GM12878 (cell line): ENCODE results near the gene SPOP. TPM values are rescaled to one million over a fixed set of nuclear protein-coding genes. Genes with fewer than 3 reads are reported as not detected.

Source experiments
- ATAC-seq: fragments of 200-7000 bp; cut with Tn5 transposase; 3 replicates; pipeline ENCODE4 v1.9.1; 2020; ENCODE audit warnings: mild to moderate bottlenecking, moderate library complexity
- BruUV-seq: library from RNA; stranded (reverse); fragments of 400-500 nt; replicated peaks from 2 replicates; lab custom pipeline; 2021; lab: Mats Ljungman, UMichigan
- CTCF ChIA-PET: fragments of 300-600 bp; sonication (Branson Sonifier 250); formaldehyde crosslinking; extraction: SDS; loops from one replicate; lab custom pipeline; 2021; ENCODE audit warnings: inconsistent platforms; lab: Yijun Ruan, JAX
- POLR2A ChIA-PET: fragments of 350-600 bp; formaldehyde crosslinking; extraction: SDS; loops from one replicate; lab custom pipeline; 2021; ENCODE audit warnings: inconsistent platforms; lab: Charles Lee
- RAD21 ChIA-PET: fragments of 300-600 bp; sonication (Branson Sonifier 250); formaldehyde crosslinking; loops from one replicate; lab custom pipeline; 2023; ENCODE audit warnings: antibody characterized with exemption; ENCODE audit not compliant: unreplicated experiment; lab: Charles Lee
- SMC1A ChIA-PET: fragments of 300-600 bp; sonication (Branson Sonifier 250); formaldehyde crosslinking; loops from one replicate; lab custom pipeline; 2023; ENCODE audit not compliant: unreplicated experiment, uncharacterized antibody; lab: Charles Lee
- DNase-seq: peaks from one replicate; pipeline ENCODE4 v3.0.0-alpha.2; 2011; ENCODE audit warnings: low read depth, low spot score
- FAIRE-seq: peaks from 3 replicates; lab custom pipeline; 2011; peaks lifted over from hg19 to GRCh38; lab: Jason Lieb, UNC
- H2AFZ ChIP-seq: 2 replicates; pipeline ENCODE4 v1.6.0; 2011; ENCODE audit warnings: low read depth, low read length, control low read depth; ENCODE audit not compliant: control insufficient read depth
- H3K27ac ChIP-seq: 2 replicates; pipeline ENCODE4 v1.5.1; 2011; ENCODE audit warnings: control low read depth; ENCODE audit not compliant: control insufficient read depth, insufficient read depth
- H3K27me3 ChIP-seq, 2 experiments: replicated peaks in 1 of 2; 2 replicates each; pipeline versions ENCODE4 v1.6.0 to v1.6.1; 2011; ENCODE audit warnings: low read length in 1 of 2; ENCODE audit not compliant: control insufficient read depth in 2 of 2, insufficient read depth in 2 of 2
- H3K36me3 ChIP-seq, 2 experiments: 2 replicates each; pipeline ENCODE4 v1.5.1; 2011; ENCODE audit warnings: low read length in 1 of 2; ENCODE audit not compliant: control insufficient read depth in 2 of 2, insufficient read depth in 2 of 2
- H3K4me1 ChIP-seq: 2 replicates; pipeline ENCODE4 v1.6.1; 2011; ENCODE audit warnings: mild to moderate bottlenecking, low read length, moderate library complexity, mixed read lengths; ENCODE audit not compliant: control insufficient read depth, insufficient read depth
- H3K4me2 ChIP-seq: 2 replicates; pipeline ENCODE4 v1.6.0; 2011; ENCODE audit warnings: control low read depth; ENCODE audit not compliant: control insufficient read depth, insufficient read depth
- H3K4me3 ChIP-seq: fragments of 200-600 bp; sonication (generic); 2 replicates; pipeline ENCODE4 v1.5.1; 2016
- H3K79me2 ChIP-seq: 2 replicates; pipeline ENCODE4 v1.6.0; 2011; ENCODE audit warnings: low read length; ENCODE audit not compliant: control insufficient read depth, insufficient read depth
- H3K9ac ChIP-seq: 2 replicates; pipeline ENCODE4 v1.8.0; 2011; ENCODE audit warnings: low read length, control low read depth, mixed read lengths; ENCODE audit not compliant: control insufficient read depth, insufficient read depth
- H3K9me3 ChIP-seq: replicated peaks from 3 replicates; pipeline ENCODE4 v1.5.1; 2011; ENCODE audit warnings: mild to moderate bottlenecking, low read length; ENCODE audit not compliant: control insufficient read depth, insufficient read depth
- H4K20me1 ChIP-seq: 2 replicates; pipeline ENCODE4 v1.6.0; 2011; ENCODE audit not compliant: control insufficient read depth, insufficient read depth
- CBFB ChIP-seq: IDR thresholded peaks from 2 replicates; pipeline ENCODE4 v1.6.1; 2016; ENCODE audit warnings: antibody characterized with exemption, low read depth
- IKZF2 ChIP-seq, 2 experiments: fragments of 450-650 bp; IDR thresholded peaks; 2 replicates each; pipeline ENCODE4 v1.6.1; 2017; ENCODE audit warnings: mild to moderate bottlenecking in 2 of 2, moderate library complexity in 2 of 2
- IRF4 ChIP-seq: IDR thresholded peaks from 2 replicates; pipeline ENCODE4 v1.6.1; 2011; ENCODE audit warnings: low read depth, low read length
- MEF2B ChIP-seq: fragments of 450-650 bp; IDR thresholded peaks from 2 replicates; pipeline ENCODE4 v1.6.1; 2018; ENCODE audit warnings: mild to moderate bottlenecking, moderate library complexity; ENCODE audit not compliant: partially characterized antibody, poor library complexity, severe bottlenecking
- MYB ChIP-seq: fragments of 150-350 bp; IDR thresholded peaks from 2 replicates; pipeline ENCODE4 v1.6.1; 2014; ENCODE audit warnings: mild to moderate bottlenecking, low read depth, low read length, borderline replicate concordance
- NFIC ChIP-seq: IDR thresholded peaks from 2 replicates; pipeline ENCODE4 v1.6.1; 2012; ENCODE audit warnings: low read depth, mild to moderate bottlenecking, inconsistent platforms, low read length, moderate library complexity
- RAD51 ChIP-seq: fragments of 450-650 bp; IDR thresholded peaks from 2 replicates; pipeline ENCODE4 v1.6.1; 2016; ENCODE audit warnings: moderate library complexity, mild to moderate bottlenecking, inconsistent platforms
- SIN3A ChIP-seq: IDR thresholded peaks from 2 replicates; pipeline ENCODE4 v1.6.1; 2012; ENCODE audit warnings: low read depth, low read length, improper control_type of control experiment
- SMAD1 ChIP-seq: fragments of 450-650 bp; IDR thresholded peaks from 2 replicates; pipeline ENCODE4 v1.6.1; 2018; ENCODE audit warnings: mild to moderate bottlenecking, low read depth; ENCODE audit not compliant: partially characterized antibody
- WGBS: methylation state at CpG from one replicate; pipeline ENCODE4 v1.1.6; 2016; ENCODE audit warnings: low lambda C conversion rate; ENCODE audit not compliant: insufficient replicate concordance, insufficient coverage; ENCODE audit errors: missing lambda C conversion rate; 5-methylcytosine and 5-hydroxymethylcytosine counted together
- in situ Hi-C: fragments of 300-500 bp; cut with MboI; formaldehyde crosslinking; loops from 9 replicates; pipeline ENCODE4 v1.14.3; 2018; ENCODE audit warnings: mixed read lengths
- intact Hi-C: fragments of 100-400 bp; cut with micrococcal nuclease; formaldehyde crosslinking; loops from one replicate; pipeline ENCODE4 v1.14.2; 2022; ENCODE audit not compliant: unreplicated experiment
- polyA plus RNA-seq, 11 experiments: library from polyadenylated mRNA; depleted of rRNA in 4 of 11; unstranded in 6 of 11; stranded (reverse) in 5 of 11; fragments of >200 nt; fragmentation: Nextera tagmentation in 4 of 11; fragmentation: Illumina TruSeq in 1 of 11; extraction: Ambion mirVana in 4 of 11; extraction: Trizol in 1 of 11; gene quantifications; 1 replicate in 1 of 11; 2 replicates in 10 of 11; pipeline versions ENCODE4 v1.2.1 to v1.2.3, GENCODE V29; 2011 to 2016; ENCODE audit warnings: inconsistent platforms in 2 of 11, missing spikeins in 2 of 11, low read depth in 1 of 11
- total RNA-seq, 4 experiments: library from RNA; depleted of rRNA in 3 of 4; stranded (reverse); fragments of >200 nt in 3 of 4; fragmentation: Illumina TruSeq in 1 of 4; extraction: Trizol in 1 of 4; gene quantifications; 2 replicates each; pipeline versions ENCODE4 v1.2.1 to v1.2.3, GENCODE V29; 2013 to 2021
- TF ChIP-seq, protein P1 (sequence below): fragments of 450-650 bp; IDR thresholded peaks from 2 replicates; pipeline ENCODE4 v1.6.1; 2014; ENCODE audit warnings: mild to moderate bottlenecking
- TF ChIP-seq, protein P2 (sequence below): fragments of 450-650 bp; IDR thresholded peaks from 2 replicates; pipeline ENCODE4 v1.6.1; 2017; ENCODE audit warnings: mild to moderate bottlenecking, low read depth, inconsistent platforms; ENCODE audit not compliant: poor library complexity, severe bottlenecking

Gene SPOP
- total and polyA plus RNA-seq, 10 of the 15 experiments (the other 5 are each of a cell fraction or from before 2014, with no cell fraction given) = 35.1 to 80.4 (median 44.7) TPM

DNA sequence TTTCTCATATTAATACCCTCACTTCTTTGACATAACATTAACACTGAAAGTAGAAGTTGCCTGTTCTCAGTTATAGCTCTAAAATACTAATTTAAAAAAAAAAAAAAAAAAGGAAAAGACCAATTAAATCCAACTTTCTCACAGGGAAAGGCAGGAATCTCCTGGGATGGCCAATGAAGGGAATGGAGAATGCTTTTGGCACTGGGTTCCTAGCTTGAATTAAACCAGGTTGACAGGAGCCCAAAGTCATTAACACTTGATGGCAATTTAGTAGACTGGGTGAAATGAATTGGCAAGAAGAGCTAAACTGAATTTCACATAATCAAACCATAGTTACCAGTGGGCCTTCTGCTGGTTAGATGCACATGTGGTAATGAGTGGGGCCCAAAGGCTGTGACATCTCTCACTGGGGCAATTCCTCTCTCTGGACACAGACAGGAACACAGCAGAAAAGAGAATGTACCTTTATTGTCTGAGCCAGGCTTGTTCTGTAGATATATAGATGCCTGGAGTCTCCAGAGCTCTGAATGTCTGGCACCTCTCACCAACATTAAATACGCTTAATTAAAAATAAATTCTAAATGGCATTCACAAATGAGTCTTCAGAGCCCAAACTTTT, 64.6 kb downstream of the SPOP start:
- Histone ChIP-seq H3K4me2 (no peak overlapping the region), H3K27me3 (no peaks in the 10 kb centered on the region), H3K9ac (no peak overlapping the region), H3K36me3 (peaks cover 7 to 34% of the 10 kb centered on the region in 2 experiments), H3K27ac (no peak overlapping the region), H2AFZ (no peak overlapping the region), H3K9me3 (no peaks in the 10 kb centered on the region), H3K4me1 (peaks cover 5% of the 10 kb centered on the region; the same call in 1 of the 2 replicates), H3K79me2 (no peaks in the 10 kb centered on the region), H3K4me3 (no peak overlapping the region), H4K20me1 (no peaks in the 10 kb centered on the region)
- DNase-seq (no peak), ATAC-seq (no peak), FAIRE-seq (no peak)
- no peak for TF ChIP-seq SMAD1
- no peak for TF ChIP-seq MYB
- TF ChIP-seq SIN3A = no peak
- TF ChIP-seq, protein P1, sequence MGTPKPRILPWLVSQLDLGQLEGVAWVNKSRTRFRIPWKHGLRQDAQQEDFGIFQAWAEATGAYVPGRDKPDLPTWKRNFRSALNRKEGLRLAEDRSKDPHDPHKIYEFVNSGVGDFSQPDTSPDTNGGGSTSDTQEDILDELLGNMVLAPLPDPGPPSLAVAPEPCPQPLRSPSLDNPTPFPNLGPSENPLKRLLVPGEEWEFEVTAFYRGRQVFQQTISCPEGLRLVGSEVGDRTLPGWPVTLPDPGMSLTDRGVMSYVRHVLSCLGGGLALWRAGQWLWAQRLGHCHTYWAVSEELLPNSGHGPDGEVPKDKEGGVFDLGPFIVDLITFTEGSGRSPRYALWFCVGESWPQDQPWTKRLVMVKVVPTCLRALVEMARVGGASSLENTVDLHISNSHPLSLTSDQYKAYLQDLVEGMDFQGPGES = no peak
- no peak for TF ChIP-seq MEF2B
- TF ChIP-seq, protein P2, sequence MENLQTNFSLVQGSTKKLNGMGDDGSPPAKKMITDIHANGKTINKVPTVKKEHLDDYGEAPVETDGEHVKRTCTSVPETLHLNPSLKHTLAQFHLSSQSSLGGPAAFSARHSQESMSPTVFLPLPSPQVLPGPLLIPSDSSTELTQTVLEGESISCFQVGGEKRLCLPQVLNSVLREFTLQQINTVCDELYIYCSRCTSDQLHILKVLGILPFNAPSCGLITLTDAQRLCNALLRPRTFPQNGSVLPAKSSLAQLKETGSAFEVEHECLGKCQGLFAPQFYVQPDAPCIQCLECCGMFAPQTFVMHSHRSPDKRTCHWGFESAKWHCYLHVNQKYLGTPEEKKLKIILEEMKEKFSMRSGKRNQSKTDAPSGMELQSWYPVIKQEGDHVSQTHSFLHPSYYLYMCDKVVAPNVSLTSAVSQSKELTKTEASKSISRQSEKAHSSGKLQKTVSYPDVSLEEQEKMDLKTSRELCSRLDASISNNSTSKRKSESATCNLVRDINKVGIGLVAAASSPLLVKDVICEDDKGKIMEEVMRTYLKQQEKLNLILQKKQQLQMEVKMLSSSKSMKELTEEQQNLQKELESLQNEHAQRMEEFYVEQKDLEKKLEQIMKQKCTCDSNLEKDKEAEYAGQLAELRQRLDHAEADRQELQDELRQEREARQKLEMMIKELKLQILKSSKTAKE = no peak
- no peak for TF ChIP-seq CBFB
- TF ChIP-seq NFIC = no peak
- no peak for TF ChIP-seq RAD51
- no peak for TF ChIP-seq IKZF2 (IDR thresholded peaks at IDR 0.05)
- TF ChIP-seq IRF4 = no peak
- ChIA-PET RAD21 (interaction anchor here (1.6 kb wide), 1 partner anchor 56 kb away, joined by 3 read pairs; no protein-coding TSS in a partner anchor), SMC1A (interaction anchor here (1.0 to 3.6 kb wide), 4 partner anchors 14 to 83 kb away, joined by 3 to 16 read pairs (median 5); no protein-coding TSS in a partner anchor), CTCF (interaction anchor here (0.6 to 1.4 kb wide), 5 partner anchors 34 to 1955 kb away, joined by 3 to 5 read pairs (median 3); no protein-coding TSS in a partner anchor), POLR2A (interaction anchor here (0.6 to 1.3 kb wide), 6 partner anchors 14 to 1395 kb away, joined by 3 to 8 read pairs (median 5); no protein-coding TSS in a partner anchor)
- in situ Hi-C loops (no loop called here), intact Hi-C loops (loop anchor here (10.0 kb wide), 1 partner anchor 82 kb away; no protein-coding TSS in a partner anchor)
- WGBS = 96% methylated on average over 1 of the region's 1 CpG
- no TSS peak for BruUV-seq
